ENCODE data around the gene PRODH2.

- TF ChIP-seq POLR2AphosphoS5 (IDR thresholded peaks at IDR 0.05), result no peak
- TF ChIP-seq, protein P1, sequence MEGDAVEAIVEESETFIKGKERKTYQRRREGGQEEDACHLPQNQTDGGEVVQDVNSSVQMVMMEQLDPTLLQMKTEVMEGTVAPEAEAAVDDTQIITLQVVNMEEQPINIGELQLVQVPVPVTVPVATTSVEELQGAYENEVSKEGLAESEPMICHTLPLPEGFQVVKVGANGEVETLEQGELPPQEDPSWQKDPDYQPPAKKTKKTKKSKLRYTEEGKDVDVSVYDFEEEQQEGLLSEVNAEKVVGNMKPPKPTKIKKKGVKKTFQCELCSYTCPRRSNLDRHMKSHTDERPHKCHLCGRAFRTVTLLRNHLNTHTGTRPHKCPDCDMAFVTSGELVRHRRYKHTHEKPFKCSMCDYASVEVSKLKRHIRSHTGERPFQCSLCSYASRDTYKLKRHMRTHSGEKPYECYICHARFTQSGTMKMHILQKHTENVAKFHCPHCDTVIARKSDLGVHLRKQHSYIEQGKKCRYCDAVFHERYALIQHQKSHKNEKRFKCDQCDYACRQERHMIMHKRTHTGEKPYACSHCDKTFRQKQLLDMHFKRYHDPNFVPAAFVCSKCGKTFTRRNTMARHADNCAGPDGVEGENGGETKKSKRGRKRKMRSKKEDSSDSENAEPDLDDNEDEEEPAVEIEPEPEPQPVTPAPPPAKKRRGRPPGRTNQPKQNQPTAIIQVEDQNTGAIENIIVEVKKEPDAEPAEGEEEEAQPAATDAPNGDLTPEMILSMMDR (IDR thresholded peaks at IDR 0.05), result no peak
- no peak for TF ChIP-seq POLR2A (IDR thresholded peaks at IDR 0.05)
These were observed 45.7 kb upstream of the PRODH2 start for GRCh38 chr19:35858311-35858710.

All from prostate gland (tissue), 2 donors.